GM12878 (cell line): ENCODE measurements around the gene PFKM. TPM values are rescaled to one million over a fixed set of nuclear protein-coding genes. Genes with fewer than 3 reads are reported as not detected.
A peak's percentile ranks its signal among the peaks of the same experiment; 100 is the strongest.

Source experiments
- ATAC-seq: fragments of 200-7000 bp; cut with Tn5 transposase; 3 replicates; pipeline ENCODE4 v1.9.1; 2020; ENCODE audit warnings: mild to moderate bottlenecking, moderate library complexity
- BruUV-seq: library from RNA; stranded (reverse); fragments of 400-500 nt; replicated peaks from 2 replicates; lab custom pipeline; 2021; lab: Mats Ljungman, UMichigan
- CTCF ChIA-PET: fragments of 300-600 bp; sonication (Branson Sonifier 250); formaldehyde crosslinking; extraction: SDS; loops from one replicate; lab custom pipeline; 2021; ENCODE audit warnings: inconsistent platforms; lab: Yijun Ruan, JAX
- POLR2A ChIA-PET: fragments of 350-600 bp; formaldehyde crosslinking; extraction: SDS; loops from one replicate; lab custom pipeline; 2021; ENCODE audit warnings: inconsistent platforms; lab: Charles Lee
- RAD21 ChIA-PET: fragments of 300-600 bp; sonication (Branson Sonifier 250); formaldehyde crosslinking; loops from one replicate; lab custom pipeline; 2023; ENCODE audit warnings: antibody characterized with exemption; ENCODE audit not compliant: unreplicated experiment; lab: Charles Lee
- SMC1A ChIA-PET: fragments of 300-600 bp; sonication (Branson Sonifier 250); formaldehyde crosslinking; loops from one replicate; lab custom pipeline; 2023; ENCODE audit not compliant: unreplicated experiment, uncharacterized antibody; lab: Charles Lee
- DNase-seq: peaks from one replicate; pipeline ENCODE4 v3.0.0-alpha.2; 2011; ENCODE audit warnings: low read depth, low spot score
- FAIRE-seq: peaks from 3 replicates; lab custom pipeline; 2011; peaks lifted over from hg19 to GRCh38; lab: Jason Lieb, UNC
- H2AFZ ChIP-seq: 2 replicates; pipeline ENCODE4 v1.6.0; 2011; ENCODE audit warnings: low read depth, low read length, control low read depth; ENCODE audit not compliant: control insufficient read depth
- H3K27ac ChIP-seq: 2 replicates; pipeline ENCODE4 v1.5.1; 2011; ENCODE audit warnings: control low read depth; ENCODE audit not compliant: control insufficient read depth, insufficient read depth
- H3K27me3 ChIP-seq, 2 experiments: replicated peaks in 1 of 2; 2 replicates each; pipeline versions ENCODE4 v1.6.0 to v1.6.1; 2011; ENCODE audit warnings: low read length in 1 of 2; ENCODE audit not compliant: control insufficient read depth in 2 of 2, insufficient read depth in 2 of 2
- H3K36me3 ChIP-seq, 2 experiments: 2 replicates each; pipeline ENCODE4 v1.5.1; 2011; ENCODE audit warnings: low read length in 1 of 2; ENCODE audit not compliant: control insufficient read depth in 2 of 2, insufficient read depth in 2 of 2
- H3K4me1 ChIP-seq: 2 replicates; pipeline ENCODE4 v1.6.1; 2011; ENCODE audit warnings: mild to moderate bottlenecking, low read length, moderate library complexity, mixed read lengths; ENCODE audit not compliant: control insufficient read depth, insufficient read depth
- H3K4me2 ChIP-seq: 2 replicates; pipeline ENCODE4 v1.6.0; 2011; ENCODE audit warnings: control low read depth; ENCODE audit not compliant: control insufficient read depth, insufficient read depth
- H3K4me3 ChIP-seq: fragments of 200-600 bp; sonication (generic); 2 replicates; pipeline ENCODE4 v1.5.1; 2016
- H3K79me2 ChIP-seq: 2 replicates; pipeline ENCODE4 v1.6.0; 2011; ENCODE audit warnings: low read length; ENCODE audit not compliant: control insufficient read depth, insufficient read depth
- H3K9ac ChIP-seq: 2 replicates; pipeline ENCODE4 v1.8.0; 2011; ENCODE audit warnings: low read length, control low read depth, mixed read lengths; ENCODE audit not compliant: control insufficient read depth, insufficient read depth
- H3K9me3 ChIP-seq: replicated peaks from 3 replicates; pipeline ENCODE4 v1.5.1; 2011; ENCODE audit warnings: mild to moderate bottlenecking, low read length; ENCODE audit not compliant: control insufficient read depth, insufficient read depth
- H4K20me1 ChIP-seq: 2 replicates; pipeline ENCODE4 v1.6.0; 2011; ENCODE audit not compliant: control insufficient read depth, insufficient read depth
- CEBPB ChIP-seq, 2 experiments: fragments of 150-350 bp in 1 of 2; IDR thresholded peaks; 2 replicates each; pipeline ENCODE4 v1.6.1; 2012 to 2014; ENCODE audit warnings: low read depth in 2 of 2, low read length in 2 of 2, borderline replicate concordance in 1 of 2, inconsistent platforms in 1 of 2
- NFYA ChIP-seq: IDR thresholded peaks from 2 replicates; pipeline ENCODE4 v1.6.1; 2011; ENCODE audit warnings: low read depth, mild to moderate bottlenecking, low read length, improper control_type of control experiment, borderline replicate concordance
- RAD21 ChIP-seq: IDR thresholded peaks from 2 replicates; pipeline ENCODE4 v1.6.1; 2011; ENCODE audit warnings: mild to moderate bottlenecking, low read depth, low read length, moderate library complexity; ENCODE audit not compliant: insufficient read depth
- SPI1 ChIP-seq: IDR thresholded peaks from 2 replicates; pipeline ENCODE4 v1.6.1; 2011; ENCODE audit warnings: low read depth, mild to moderate bottlenecking, low read length, moderate library complexity, borderline replicate concordance; ENCODE audit not compliant: insufficient read depth
- SRF ChIP-seq, 2 experiments: IDR thresholded peaks; 2 replicates each; pipeline ENCODE4 v1.6.1; 2011; ENCODE audit warnings: low read depth in 2 of 2, low read length in 2 of 2, mild to moderate bottlenecking in 1 of 2, moderate library complexity in 1 of 2
- TCF7 ChIP-seq: IDR thresholded peaks from 2 replicates; pipeline ENCODE4 v1.6.1; 2014; ENCODE audit warnings: antibody characterized with exemption, borderline replicate concordance
- WGBS: methylation state at CpG from one replicate; pipeline ENCODE4 v1.1.6; 2016; ENCODE audit warnings: low lambda C conversion rate; ENCODE audit not compliant: insufficient replicate concordance, insufficient coverage; ENCODE audit errors: missing lambda C conversion rate; 5-methylcytosine and 5-hydroxymethylcytosine counted together
- in situ Hi-C: fragments of 300-500 bp; cut with MboI; formaldehyde crosslinking; loops from 9 replicates; pipeline ENCODE4 v1.14.3; 2018; ENCODE audit warnings: mixed read lengths
- intact Hi-C: fragments of 100-400 bp; cut with micrococcal nuclease; formaldehyde crosslinking; loops from one replicate; pipeline ENCODE4 v1.14.2; 2022; ENCODE audit not compliant: unreplicated experiment
- polyA plus RNA-seq, 11 experiments: library from polyadenylated mRNA; depleted of rRNA in 4 of 11; unstranded in 6 of 11; stranded (reverse) in 5 of 11; fragments of >200 nt; fragmentation: Nextera tagmentation in 4 of 11; fragmentation: Illumina TruSeq in 1 of 11; extraction: Ambion mirVana in 4 of 11; extraction: Trizol in 1 of 11; gene quantifications; 1 replicate in 1 of 11; 2 replicates in 10 of 11; pipeline versions ENCODE4 v1.2.1 to v1.2.3, GENCODE V29; 2011 to 2016; ENCODE audit warnings: inconsistent platforms in 2 of 11, missing spikeins in 2 of 11, low read depth in 1 of 11
- total RNA-seq, 4 experiments: library from RNA; depleted of rRNA in 3 of 4; stranded (reverse); fragments of >200 nt in 3 of 4; fragmentation: Illumina TruSeq in 1 of 4; extraction: Trizol in 1 of 4; gene quantifications; 2 replicates each; pipeline versions ENCODE4 v1.2.1 to v1.2.3, GENCODE V29; 2013 to 2021

PFKM gene
- total and polyA plus RNA-seq, 10 of the 15 experiments (the other 5 are each of a cell fraction or from before 2014, with no cell fraction given), result 27.6 to 80.0 (median 55.8) TPM

- ChIA-PET CTCF (interaction anchor here (1.0 to 2.2 kb wide), 8 partner anchors 37 to 325 kb away, joined by 3 to 5 read pairs (median 3); partner anchors contain the start of gene TMEM106C), POLR2A (interaction anchor here (0.7 kb wide), 1 partner anchor 55 kb away, joined by 3 read pairs; no protein-coding TSS in a partner anchor), SMC1A (interaction anchor here (0.7 to 2.6 kb wide), 8 partner anchors 9 to 208 kb away, joined by 3 to 6 read pairs (median 3); partner anchors contain the start of gene SENP1), RAD21 (no interaction called here)
- BruUV-seq, result no TSS peak
- 95% methylated on average over 2 of the region's 2 CpGs for WGBS
- FAIRE-seq (no peak), ATAC-seq (no peak), DNase-seq (no peak)
- Histone ChIP-seq H3K9me3 (no peaks in the 10 kb centered on the region), H4K20me1 (no peaks in the 10 kb centered on the region), H3K27ac (no peak overlapping the region), H3K36me3 (no peaks in the 10 kb centered on the region), H3K4me2 (peak overlapping the region; percentile 36), H3K9ac (no peak overlapping the region), H3K79me2 (peaks cover 15% of the 10 kb centered on the region), H3K4me3 (no peak overlapping the region), H3K4me1 (peaks cover 11% of the 10 kb centered on the region), H2AFZ (peak overlapping the region; percentile 45; the same call in 1 of the 2 replicates), H3K27me3 (no peaks in the 10 kb centered on the region)
- intact Hi-C loops (no loop called here), in situ Hi-C loops (loop anchor here (5.0 kb wide), 1 partner anchor 194 kb away; no protein-coding TSS in a partner anchor)
- TF ChIP-seq SRF (IDR thresholded peaks at IDR 0.05; ENCODE audit: low read depth in 2 of 2, low read length in 2 of 2), result no peak
- no peak for TF ChIP-seq RAD21
- TF ChIP-seq NFYA, result no peak
- TF ChIP-seq TCF7, result no peak
- peak; percentile 57; the same call in 1 of the 2 replicates for TF ChIP-seq SPI1
- no peak for TF ChIP-seq CEBPB (IDR thresholded peaks at IDR 0.05; ENCODE audit: borderline replicate concordance in 1 of 2, low read depth in 2 of 2, low read length in 2 of 2)
Measured at GRCh38 chr12:48160807-48161206, 41.6 kb downstream of the PFKM start.
